Activated naive CD8-positive, alpha-beta T cell treated with anti-CD3 and anti-CD28 coated beads for 36 hours (primary cell): ENCODE measurements around the gene C19orf73. TPM values are rescaled to one million over a fixed set of nuclear protein-coding genes. Genes with fewer than 3 reads are reported as not detected.
"Not testable (repeated sequence)": the region's sequence is repeated elsewhere in the genome, so short reads cannot be mapped to it uniquely, and the experiment has no call there.

ENCODE experiments used
- DNase-seq: peaks from one replicate; pipeline ENCODE4 v3.0.0; 2021
- H3K27ac Mint-ChIP-seq: one replicate; pipeline ENCODE4 v1.8.0; 2022; ENCODE audit warnings: mild to moderate bottlenecking, moderate library complexity, mixed read lengths
- H3K27me3 Mint-ChIP-seq: one replicate; pipeline ENCODE4 v1.8.0; 2022; ENCODE audit warnings: mild to moderate bottlenecking, mixed read lengths
- H3K36me3 Mint-ChIP-seq: one replicate; pipeline ENCODE4 v1.8.0; 2021; ENCODE audit warnings: mild to moderate bottlenecking, mixed read lengths
- H3K4me1 Mint-ChIP-seq: one replicate; pipeline ENCODE4 v1.8.0; 2021; ENCODE audit warnings: mixed read lengths
- H3K4me3 Mint-ChIP-seq: one replicate; pipeline ENCODE4 v1.8.0; 2022; ENCODE audit warnings: mild to moderate bottlenecking, moderate library complexity, mixed read lengths
- H3K9me3 Mint-ChIP-seq: one replicate; pipeline ENCODE4 v1.8.0; 2022; ENCODE audit warnings: mixed read lengths
- total RNA-seq, 2 experiments: library from RNA; stranded (reverse); gene quantifications; one replicate each; pipeline ENCODE4 v1.2.3, GENCODE V29; 2021

Gene C19orf73
- total RNA-seq, 2 experiments from 2014 or later = 1.0 to 1.3 TPM

GRCh38 chr19:49084206-49085019, 34.5 kb downstream of the C19orf73 start:
- Mint-ChIP-seq H3K27ac (peak overlapping the region; percentile 94), H3K9me3 (no peaks in the 10 kb centered on the region), H3K4me1 (peaks cover 22% of the 10 kb centered on the region), H3K27me3 (no peaks in the 10 kb centered on the region), H3K4me3 (peak overlapping the region; percentile 98), H3K36me3 (peaks cover 20% of the 10 kb centered on the region)
- no peak for DNase-seq

DNA sequence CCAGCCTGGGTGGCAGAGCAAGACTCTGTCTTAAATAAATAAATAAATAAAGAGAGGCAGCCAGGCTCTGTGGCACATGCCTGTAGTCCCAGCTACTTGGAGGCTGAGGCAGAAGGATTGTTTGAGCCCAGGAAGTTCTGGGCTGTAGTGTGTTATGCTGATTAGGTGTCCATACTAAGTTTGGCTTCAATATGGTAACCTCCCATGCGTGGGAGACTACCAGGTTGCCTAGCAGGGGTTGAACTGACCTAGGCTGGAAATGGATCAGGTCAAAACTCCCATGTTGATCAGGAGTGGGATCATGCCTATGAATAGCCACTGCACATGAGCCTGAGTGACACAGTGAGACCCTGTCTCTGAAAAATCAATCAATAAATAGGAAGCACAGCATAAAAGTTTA, 37.7 kb downstream of the C19orf73 start:
- no peak overlapping the region for H3K27ac Mint-ChIP-seq
- no peak overlapping the region for H3K4me3 Mint-ChIP-seq
- no peak for DNase-seq
- peaks cover 4% of the 10 kb centered on the region for H3K27me3 Mint-ChIP-seq
- peaks cover 5% of the 10 kb centered on the region for H3K4me1 Mint-ChIP-seq
- H3K36me3 Mint-ChIP-seq = peaks cover 6% of the 10 kb centered on the region
- H3K9me3 Mint-ChIP-seq = no peaks in the 10 kb centered on the region

DNA sequence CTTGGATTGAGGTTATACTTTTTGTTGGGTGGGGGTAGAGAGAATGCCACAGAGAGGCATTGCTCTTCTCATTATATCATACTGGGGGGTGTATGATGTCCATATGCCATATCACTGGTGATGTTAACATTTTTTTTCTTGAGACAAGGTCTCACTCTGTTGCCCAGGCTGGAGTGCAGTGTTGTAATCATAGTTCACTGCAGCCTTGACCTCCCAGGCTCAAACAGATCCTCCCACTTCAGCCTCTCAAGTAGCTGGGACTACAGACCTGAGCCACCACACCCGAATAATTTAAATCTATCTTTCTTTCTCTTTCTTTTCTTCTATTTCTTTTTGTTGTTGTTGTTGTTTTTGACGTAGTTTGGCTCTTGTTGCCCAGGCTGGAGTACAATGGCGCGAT, 38.6 kb downstream of the C19orf73 start:
- Mint-ChIP-seq H3K36me3 (no peaks in the 10 kb centered on the region), H3K4me3 (no peak overlapping the region), H3K27me3 (peaks cover 12% of the 10 kb centered on the region), H3K27ac (no peak overlapping the region), H3K9me3 (no peaks in the 10 kb centered on the region), H3K4me1 (peaks cover 3% of the 10 kb centered on the region)
- DNase-seq = no peak

GRCh38 chr19:49074869-49075268, 44.1 kb downstream of the C19orf73 start:
- H3K36me3 Mint-ChIP-seq, H3K27ac Mint-ChIP-seq, DNase-seq, H3K4me1 Mint-ChIP-seq, H3K4me3 Mint-ChIP-seq, H3K9me3 Mint-ChIP-seq: not testable (repeated sequence)
- H3K27me3 Mint-ChIP-seq = peaks cover 60% of the 10 kb centered on the region

- Mint-ChIP-seq H3K4me1 (peaks cover 10% of the 10 kb centered on the region), H3K27me3 (peaks cover 70% of the 10 kb centered on the region), H3K36me3 (peaks cover 2% of the 10 kb centered on the region), H3K27ac (no peak overlapping the region), H3K4me3 (no peak overlapping the region), H3K9me3 (peaks cover 1% of the 10 kb centered on the region)
- DNase-seq = no peak
Observed at GRCh38 chr19:49073514-49074378, 45.2 kb downstream of the C19orf73 start.

GRCh38 chr19:49071860-49072547, 46.9 kb downstream of the C19orf73 start:
- Mint-ChIP-seq H3K27me3 (peaks cover 86% of the 10 kb centered on the region), H3K4me3 (no peak overlapping the region), H3K36me3 (peaks cover 2% of the 10 kb centered on the region), H3K4me1 (peaks cover 10% of the 10 kb centered on the region), H3K27ac (no peak overlapping the region), H3K9me3 (peaks cover 1% of the 10 kb centered on the region)
- no peak for DNase-seq

DNA sequence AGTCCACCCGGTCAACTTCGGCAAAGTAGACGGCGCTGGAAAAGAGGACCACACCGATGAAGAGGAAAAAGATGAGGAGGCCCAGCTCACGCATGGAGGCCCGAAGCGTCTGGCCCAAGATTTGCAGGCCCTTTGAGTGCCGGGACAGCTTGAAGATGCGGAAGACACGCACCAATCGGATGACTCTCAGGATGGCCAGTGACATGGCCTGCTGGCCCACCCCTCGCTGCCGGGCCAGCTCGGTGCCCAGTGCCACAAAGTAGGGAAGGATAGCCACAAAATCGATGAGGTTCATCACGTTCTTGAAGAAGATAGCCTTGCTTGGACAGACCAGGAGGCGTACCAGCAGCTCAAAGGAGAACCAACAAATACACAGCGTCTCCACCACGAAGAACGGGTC, 48.5 kb downstream of the C19orf73 start:
- Mint-ChIP-seq H3K9me3 (peaks cover 1% of the 10 kb centered on the region), H3K36me3 (peaks cover 2% of the 10 kb centered on the region), H3K27ac (no peak overlapping the region), H3K4me3 (no peak overlapping the region), H3K4me1 (peaks cover 10% of the 10 kb centered on the region), H3K27me3 (peaks cover 90% of the 10 kb centered on the region)
- DNase-seq = no peak

- DNase-seq = no peak
- Mint-ChIP-seq H3K27me3 (peaks cover 89% of the 10 kb centered on the region), H3K9me3 (peaks cover 1% of the 10 kb centered on the region), H3K4me1 (peaks cover 10% of the 10 kb centered on the region), H3K36me3 (peaks cover 2% of the 10 kb centered on the region), H3K27ac (no peak overlapping the region), H3K4me3 (no peak overlapping the region)
Observed at GRCh38 chr19:49069026-49069425, 49.9 kb downstream of the C19orf73 start.

Other genes starting within 250 kb of the C19orf73 start
- gene PPP1R15A, start 246.7 kb downstream of the C19orf73 start, total RNA-seq = 10 to 100 TPM; 60.8 to 65.4 TPM
- gene TULP2, start 220.4 kb downstream of the C19orf73 start, total RNA-seq = under 1 TPM; 0.12 to 0.16 TPM
- gene NUCB1, start 218.8 kb downstream of the C19orf73 start, total RNA-seq = 10 to 100 TPM; 90.6 to 91.7 TPM
- gene DHDH, start 185.4 kb downstream of the C19orf73 start, total RNA-seq = 1 to 10 TPM in 1 of 2 experiments, under 1 TPM in 1; 0.74 to 1.1 TPM
- gene BAX, start 164.3 kb downstream of the C19orf73 start, total RNA-seq = 100 to 1,000 TPM; 191 TPM
- 1,000 to 10,000 TPM; 1,137 to 1,177 TPM for gene FTL, start 153.8 kb downstream of the C19orf73 start, total RNA-seq
- 10 to 100 TPM; 48.9 to 57.6 TPM for gene GYS1, start 125.8 kb downstream of the C19orf73 start, total RNA-seq
- 100 to 1,000 TPM; 187 to 189 TPM for gene RUVBL2, start 125.3 kb downstream of the C19orf73 start, total RNA-seq
- not detected for gene LHB, start 102.1 kb downstream of the C19orf73 start, total RNA-seq
- gene CGB3, start 94.8 kb downstream of the C19orf73 start, total RNA-seq = not detected
- gene CGB2, start 87.3 kb downstream of the C19orf73 start, total RNA-seq = not detected
- gene CGB1, start 82.2 kb downstream of the C19orf73 start, total RNA-seq = not detected
- not detected for gene CGB5, start 75.3 kb downstream of the C19orf73 start, total RNA-seq
- gene CGB8, start 70.0 kb downstream of the C19orf73 start, total RNA-seq = not detected
- not detected for gene CGB7, start 61.4 kb downstream of the C19orf73 start, total RNA-seq
- gene NTF4, start 54.3 kb downstream of the C19orf73 start, total RNA-seq = not detected
- gene KCNA7, start 46.4 kb downstream of the C19orf73 start, total RNA-seq = not detected
- 100 to 1,000 TPM; 205 to 230 TPM for gene SNRNP70, start 33.7 kb downstream of the C19orf73 start, total RNA-seq
- 1 to 10 TPM; 2.2 to 2.5 TPM for gene LIN7B, start 4.8 kb downstream of the C19orf73 start, total RNA-seq
- gene PPFIA3, start 401 bp upstream of the C19orf73 start, total RNA-seq = 1 to 10 TPM; 3.2 to 4.3 TPM
- gene HRC, start 36.3 kb upstream of the C19orf73 start, total RNA-seq = not detected
- gene TRPM4, start 38.6 kb upstream of the C19orf73 start, total RNA-seq = not detected
- gene SLC6A16, start 206.0 kb upstream of the C19orf73 start, total RNA-seq = 1 to 10 TPM in 1 of 2 experiments, under 1 TPM in 1; 0.86 to 1.4 TPM
- gene CD37, start 216.3 kb upstream of the C19orf73 start, total RNA-seq = 100 to 1,000 TPM; 110 to 114 TPM
- not detected for gene TEAD2, start 243.3 kb upstream of the C19orf73 start, total RNA-seq
- not detected for gene DKKL1, start 244.7 kb upstream of the C19orf73 start, total RNA-seq